Upper lobe of left lung (tissue), 4 donors: Measurements from ENCODE around the gene BSCL2.

ENCODE experiments used
- POLR2A ChIP-seq, 4 donors: fragments of 450-650 bp; IDR thresholded peaks; one replicate each; pipeline ENCODE4 v1.5.1; 2016 to 2017; ENCODE audit warnings: antibody characterized with exemption in 4 of 4, mild to moderate bottlenecking in 2 of 4
- POLR2AphosphoS5 ChIP-seq, 2 donors: sonication (generic); formaldehyde crosslinking; IDR thresholded peaks; one replicate each; pipeline ENCODE4 v1.5.1; 2017; ENCODE audit warnings: antibody characterized with exemption in 2 of 2
- TF ChIP-seq, protein P1 (sequence below), 6 experiments: fragments of 450-650 bp in 4 of 6; fragments of 200-600 bp in 2 of 6; sonication (generic) in 2 of 6; IDR thresholded peaks; one replicate each; pipeline ENCODE4 v1.5.1; 2016 to 2019; ENCODE audit warnings: antibody characterized with exemption in 6 of 6

DNA sequence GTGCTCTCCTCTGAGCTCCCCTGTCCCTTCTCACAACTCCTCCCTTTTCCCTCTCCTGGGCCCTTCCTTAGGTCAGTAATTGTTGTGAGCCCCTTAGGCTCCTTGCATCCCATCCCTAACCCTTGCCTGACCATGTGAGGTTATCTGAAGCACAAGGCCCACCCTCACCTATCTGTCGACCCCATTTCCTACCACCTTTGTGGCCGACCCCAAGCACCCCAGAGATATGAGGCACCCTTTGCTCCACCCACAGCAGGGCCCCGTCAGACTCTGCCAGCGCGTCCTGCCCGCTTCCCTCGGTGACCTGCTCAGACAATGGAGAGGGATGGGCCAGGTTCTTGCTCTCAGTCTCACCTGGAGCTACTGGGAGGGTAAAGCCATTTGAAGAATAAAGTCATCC is 1.6 kb upstream of the BSCL2 start:
- TF ChIP-seq, protein P1, sequence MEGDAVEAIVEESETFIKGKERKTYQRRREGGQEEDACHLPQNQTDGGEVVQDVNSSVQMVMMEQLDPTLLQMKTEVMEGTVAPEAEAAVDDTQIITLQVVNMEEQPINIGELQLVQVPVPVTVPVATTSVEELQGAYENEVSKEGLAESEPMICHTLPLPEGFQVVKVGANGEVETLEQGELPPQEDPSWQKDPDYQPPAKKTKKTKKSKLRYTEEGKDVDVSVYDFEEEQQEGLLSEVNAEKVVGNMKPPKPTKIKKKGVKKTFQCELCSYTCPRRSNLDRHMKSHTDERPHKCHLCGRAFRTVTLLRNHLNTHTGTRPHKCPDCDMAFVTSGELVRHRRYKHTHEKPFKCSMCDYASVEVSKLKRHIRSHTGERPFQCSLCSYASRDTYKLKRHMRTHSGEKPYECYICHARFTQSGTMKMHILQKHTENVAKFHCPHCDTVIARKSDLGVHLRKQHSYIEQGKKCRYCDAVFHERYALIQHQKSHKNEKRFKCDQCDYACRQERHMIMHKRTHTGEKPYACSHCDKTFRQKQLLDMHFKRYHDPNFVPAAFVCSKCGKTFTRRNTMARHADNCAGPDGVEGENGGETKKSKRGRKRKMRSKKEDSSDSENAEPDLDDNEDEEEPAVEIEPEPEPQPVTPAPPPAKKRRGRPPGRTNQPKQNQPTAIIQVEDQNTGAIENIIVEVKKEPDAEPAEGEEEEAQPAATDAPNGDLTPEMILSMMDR (IDR thresholded peaks at IDR 0.05), result no peak
- TF ChIP-seq POLR2A (IDR thresholded peaks at IDR 0.05), result no peak
- no peak for TF ChIP-seq POLR2AphosphoS5 (IDR thresholded peaks at IDR 0.05)
